Coronary artery (tissue), 2 donors: ENCODE data around the gene GRID1.

Source experiments
- DNase-seq: peaks from one replicate; pipeline ENCODE4 v3.0.0-alpha.2; 2017; ENCODE audit warnings: low spot score
- H3K27ac ChIP-seq, 2 donors: fragments of 200-600 bp; sonication (generic); one replicate each; pipeline ENCODE4 v1.5.1; 2016 to 2019
- H3K4me3 ChIP-seq: fragments of 200-600 bp; sonication (generic); 2 replicates; pipeline ENCODE4 v1.5.1; 2016; ENCODE audit warnings: mild to moderate bottlenecking, moderate library complexity
- TF ChIP-seq, protein P1 (sequence below): fragments of 200-600 bp; sonication (generic); IDR thresholded peaks from one replicate; pipeline ENCODE4 v1.5.1; 2019; ENCODE audit warnings: antibody characterized with exemption

GRID1 gene

DNA sequence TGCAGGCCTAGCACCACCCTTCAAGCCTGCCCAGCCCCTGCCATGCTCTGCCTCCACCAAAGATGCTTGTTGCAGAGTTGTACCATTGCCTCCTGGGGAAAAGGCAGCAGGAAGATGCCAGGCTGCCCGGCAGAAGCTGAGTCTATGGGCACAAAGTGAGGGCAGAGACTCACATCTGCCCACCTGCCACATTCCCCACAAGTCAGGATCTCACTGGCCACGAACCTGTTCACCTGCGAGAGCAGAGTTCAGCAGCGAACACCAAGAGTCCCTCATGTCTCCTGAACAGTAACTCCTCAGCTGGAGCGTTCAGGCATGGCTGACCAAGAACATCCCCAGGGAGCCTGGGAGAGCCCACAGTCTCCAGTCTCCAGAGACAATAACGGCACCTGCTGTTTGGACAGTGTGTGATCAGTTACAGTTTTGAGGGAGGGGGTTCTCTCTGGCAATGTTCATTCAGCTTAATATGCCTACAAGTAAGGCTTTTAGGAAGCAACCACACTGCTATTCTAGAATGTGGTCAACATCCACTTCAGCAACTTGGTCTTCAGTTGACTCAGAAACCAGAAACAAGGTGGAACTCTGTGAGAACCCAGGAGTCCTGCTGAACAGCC, 78.5 kb downstream of the GRID1 start:
- no peak overlapping the region for H3K4me3 ChIP-seq
- no peak overlapping the region for H3K27ac ChIP-seq
- TF ChIP-seq, protein P1, sequence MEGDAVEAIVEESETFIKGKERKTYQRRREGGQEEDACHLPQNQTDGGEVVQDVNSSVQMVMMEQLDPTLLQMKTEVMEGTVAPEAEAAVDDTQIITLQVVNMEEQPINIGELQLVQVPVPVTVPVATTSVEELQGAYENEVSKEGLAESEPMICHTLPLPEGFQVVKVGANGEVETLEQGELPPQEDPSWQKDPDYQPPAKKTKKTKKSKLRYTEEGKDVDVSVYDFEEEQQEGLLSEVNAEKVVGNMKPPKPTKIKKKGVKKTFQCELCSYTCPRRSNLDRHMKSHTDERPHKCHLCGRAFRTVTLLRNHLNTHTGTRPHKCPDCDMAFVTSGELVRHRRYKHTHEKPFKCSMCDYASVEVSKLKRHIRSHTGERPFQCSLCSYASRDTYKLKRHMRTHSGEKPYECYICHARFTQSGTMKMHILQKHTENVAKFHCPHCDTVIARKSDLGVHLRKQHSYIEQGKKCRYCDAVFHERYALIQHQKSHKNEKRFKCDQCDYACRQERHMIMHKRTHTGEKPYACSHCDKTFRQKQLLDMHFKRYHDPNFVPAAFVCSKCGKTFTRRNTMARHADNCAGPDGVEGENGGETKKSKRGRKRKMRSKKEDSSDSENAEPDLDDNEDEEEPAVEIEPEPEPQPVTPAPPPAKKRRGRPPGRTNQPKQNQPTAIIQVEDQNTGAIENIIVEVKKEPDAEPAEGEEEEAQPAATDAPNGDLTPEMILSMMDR, result no peak
- no peak for DNase-seq

DNA sequence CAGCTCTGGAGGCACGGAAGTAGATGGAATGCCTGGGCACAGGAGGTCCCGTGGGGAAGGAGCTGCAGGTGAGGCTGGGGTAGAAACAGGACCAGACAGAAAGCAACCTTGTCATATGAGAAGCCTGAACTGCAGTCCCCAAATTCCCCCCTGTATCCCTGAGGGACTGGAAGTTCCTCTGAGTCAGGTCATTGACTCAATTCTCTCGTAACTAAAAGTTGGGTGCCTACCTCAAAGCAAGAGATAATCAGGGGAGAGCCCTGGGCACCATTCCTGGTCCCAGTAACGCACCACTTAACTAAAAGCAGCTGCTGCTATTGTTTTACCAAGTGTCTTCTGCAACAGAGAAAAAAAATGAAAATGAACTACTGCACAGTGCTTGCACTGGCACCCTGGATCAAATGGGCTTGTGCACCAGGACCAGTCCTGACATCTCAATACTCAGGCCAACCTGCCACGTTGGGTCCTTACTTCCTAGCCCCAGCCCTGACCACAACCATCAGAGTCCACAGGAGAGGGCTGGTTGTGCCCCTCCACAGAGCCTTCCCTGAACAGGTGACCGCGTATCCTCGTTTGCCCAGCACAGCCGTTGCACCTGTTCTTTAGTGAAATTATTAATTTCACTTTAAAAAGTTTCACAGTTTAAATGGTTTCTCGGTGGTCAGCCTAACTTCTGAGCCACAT, 79.3 kb downstream of the GRID1 start:
- TF ChIP-seq, protein P1, result no peak
- DNase-seq, result peak; percentile 40
- Histone ChIP-seq H3K4me3 (no peak overlapping the region), H3K27ac (no peak overlapping the region)

DNA sequence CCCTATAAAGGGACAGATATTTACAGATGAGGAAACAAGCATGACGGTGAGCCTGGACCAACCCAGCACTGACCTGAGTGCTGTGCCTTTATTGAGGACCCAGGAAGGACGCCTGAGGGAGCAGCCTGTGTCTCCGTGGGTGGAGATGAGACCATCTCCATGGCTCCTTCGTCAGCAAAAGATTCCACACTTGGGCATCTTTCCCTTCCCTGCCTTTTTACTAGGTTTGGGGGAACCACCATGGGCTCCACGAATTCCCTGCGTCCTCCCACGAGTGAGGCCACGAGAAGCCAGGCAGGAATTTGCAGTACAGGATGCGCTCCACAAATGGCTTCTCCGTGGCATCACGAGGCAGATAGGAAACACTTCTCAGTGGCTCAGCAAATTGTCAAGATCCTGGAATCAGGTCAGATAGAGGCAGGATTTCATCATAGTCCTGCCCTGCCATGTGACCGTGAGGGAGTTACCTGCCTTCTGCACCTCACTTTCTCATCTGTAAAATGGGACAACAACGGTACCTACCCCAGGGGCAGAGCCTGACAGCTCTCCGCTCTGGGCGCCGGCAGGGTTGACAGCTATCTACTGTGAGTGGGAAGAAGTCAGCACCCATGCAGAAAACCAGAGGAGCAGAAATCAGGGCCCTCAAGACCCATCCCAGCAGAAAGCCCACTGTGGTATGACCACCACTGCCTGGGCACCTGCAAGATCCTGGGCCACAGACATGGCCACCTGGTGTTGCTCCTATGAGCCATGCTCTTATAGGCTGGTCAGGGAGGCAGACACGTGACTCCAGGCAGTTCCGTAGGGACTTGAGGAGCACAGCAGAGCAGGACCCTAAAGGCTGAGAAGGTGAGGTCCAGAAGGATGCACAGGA, 80.1 kb downstream of the GRID1 start:
- DNase-seq, result peak; percentile 68
- no peak overlapping the region for H3K4me3 ChIP-seq
- TF ChIP-seq, protein P1, result no peak
- H3K27ac ChIP-seq, result no peak overlapping the region

DNA sequence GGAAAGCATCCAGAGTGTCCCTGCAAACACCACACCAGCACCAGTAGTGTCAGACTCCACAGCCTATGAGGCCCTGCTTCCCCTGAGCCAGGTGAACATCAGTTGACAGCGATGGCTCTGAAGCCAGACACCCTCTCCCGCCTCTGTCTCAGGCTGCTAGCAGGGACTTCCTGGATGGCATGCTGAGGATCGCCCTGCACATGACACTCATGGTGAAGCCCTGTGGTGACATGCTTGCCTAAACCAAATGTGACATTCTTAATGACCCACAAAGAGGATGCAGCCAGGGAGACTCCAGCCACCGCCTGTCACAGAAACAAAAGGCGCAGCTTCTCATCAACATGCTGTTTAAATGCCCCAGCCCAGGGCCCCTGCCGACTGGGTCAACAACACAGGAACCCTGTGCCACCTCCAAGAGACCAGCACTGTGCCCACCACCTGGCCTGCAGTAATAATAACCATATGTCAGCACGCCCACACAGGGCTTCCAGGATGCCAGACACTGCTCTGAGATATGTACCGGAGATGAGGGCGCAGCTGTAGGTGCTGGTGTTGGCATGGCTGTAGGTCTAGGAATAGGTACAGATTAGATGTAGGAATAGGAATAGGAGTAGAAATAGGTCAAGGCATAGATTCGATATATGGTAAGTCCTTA, 81.3 kb downstream of the GRID1 start:
- TF ChIP-seq, protein P1, result no peak
- DNase-seq, result peak; percentile 45
- H3K4me3 ChIP-seq, result no peak overlapping the region
- no peak overlapping the region for H3K27ac ChIP-seq

DNA sequence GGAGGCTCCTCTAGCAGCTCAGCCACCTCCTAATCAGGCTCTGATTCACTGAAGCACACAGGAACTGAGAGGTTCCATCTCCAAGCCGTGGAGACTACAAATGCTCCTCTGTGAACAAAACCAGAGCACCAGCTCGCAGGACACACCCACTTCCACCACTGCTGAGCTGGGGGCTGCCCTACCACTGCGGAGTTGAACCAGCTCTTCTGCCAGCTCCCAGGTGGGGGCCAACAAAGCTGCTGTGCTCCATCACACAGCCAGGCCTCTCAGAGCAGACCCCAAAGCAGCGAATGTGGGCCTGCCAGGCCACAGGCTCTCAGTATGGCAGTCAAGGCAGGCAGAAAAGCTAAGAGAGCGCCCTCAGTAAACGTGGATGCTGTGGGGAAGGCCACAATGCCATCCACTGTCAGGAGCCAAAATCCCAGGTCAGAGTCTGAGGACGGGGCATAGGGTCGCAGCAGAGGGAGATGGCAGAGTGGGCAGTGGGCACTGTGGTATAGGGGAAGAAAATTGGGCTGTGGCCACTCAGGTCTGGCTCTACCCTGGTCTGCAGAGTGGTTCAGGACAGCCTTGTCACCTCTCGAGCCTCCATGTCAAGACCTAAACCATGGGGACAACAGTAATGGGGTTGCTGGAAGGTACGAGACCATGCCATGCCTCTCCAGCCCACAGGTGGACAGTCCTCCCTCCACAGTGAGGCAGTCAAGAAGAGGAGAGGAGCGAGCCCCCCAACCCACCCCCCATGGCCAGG, 82.1 kb downstream of the GRID1 start:
- TF ChIP-seq, protein P1, result no peak
- DNase-seq, result peak; percentile 67

More for the DNA sequence above, 82.1 kb downstream of the GRID1 start:
- Histone ChIP-seq H3K4me3 (no peak overlapping the region), H3K27ac (no peak overlapping the region)
